ENCODE results near the gene SHCBP1L. TPM values are rescaled to one million over a fixed set of nuclear protein-coding genes. Genes with fewer than 3 reads are reported as not detected.

The SHCBP1L gene
- total and polyA plus RNA-seq, 2 donors (not counting 1 experiment from before 2014, with no cell fraction given): not detected

- Histone ChIP-seq H3K4me3 (replicated peaks in 1 of 4; ENCODE audit: control extremely low read depth in 1 of 4, insufficient read depth in 1 of 4, low read depth in 3 of 4, low read length in 4 of 4) (no peak overlapping the region), H3K27me3 (ENCODE audit: control insufficient read depth, insufficient read depth, low read length) (no peaks in the 10 kb centered on the region), H4K20me1 (ENCODE audit: control insufficient read depth, extremely low read depth, insufficient read depth, low read length) (no peaks in the 10 kb centered on the region), H3K79me2 (ENCODE audit: control insufficient read depth, insufficient read depth, low read length) (peaks cover 5% of the 10 kb centered on the region), H3K27ac (ENCODE audit: insufficient read depth, low read length) (no peak overlapping the region), H3K4me2 (ENCODE audit: extremely low read depth, insufficient read depth, low read length) (no peak overlapping the region), H3K9ac (ENCODE audit: insufficient read depth, low read length) (no peak overlapping the region), H3K36me3 (ENCODE audit: control insufficient read depth, insufficient read depth, low read length) (peaks cover 22% of the 10 kb centered on the region), H2AFZ (ENCODE audit: low read length) (no peak overlapping the region), H3K4me1 (ENCODE audit: control insufficient read depth, extremely low read depth, insufficient read depth, low read length) (no peaks in the 10 kb centered on the region), H3K9me3 (ENCODE audit: control insufficient read depth, insufficient read depth, low read depth, low read length) (no peaks in the 10 kb centered on the region)
- TF ChIP-seq, protein P1, sequence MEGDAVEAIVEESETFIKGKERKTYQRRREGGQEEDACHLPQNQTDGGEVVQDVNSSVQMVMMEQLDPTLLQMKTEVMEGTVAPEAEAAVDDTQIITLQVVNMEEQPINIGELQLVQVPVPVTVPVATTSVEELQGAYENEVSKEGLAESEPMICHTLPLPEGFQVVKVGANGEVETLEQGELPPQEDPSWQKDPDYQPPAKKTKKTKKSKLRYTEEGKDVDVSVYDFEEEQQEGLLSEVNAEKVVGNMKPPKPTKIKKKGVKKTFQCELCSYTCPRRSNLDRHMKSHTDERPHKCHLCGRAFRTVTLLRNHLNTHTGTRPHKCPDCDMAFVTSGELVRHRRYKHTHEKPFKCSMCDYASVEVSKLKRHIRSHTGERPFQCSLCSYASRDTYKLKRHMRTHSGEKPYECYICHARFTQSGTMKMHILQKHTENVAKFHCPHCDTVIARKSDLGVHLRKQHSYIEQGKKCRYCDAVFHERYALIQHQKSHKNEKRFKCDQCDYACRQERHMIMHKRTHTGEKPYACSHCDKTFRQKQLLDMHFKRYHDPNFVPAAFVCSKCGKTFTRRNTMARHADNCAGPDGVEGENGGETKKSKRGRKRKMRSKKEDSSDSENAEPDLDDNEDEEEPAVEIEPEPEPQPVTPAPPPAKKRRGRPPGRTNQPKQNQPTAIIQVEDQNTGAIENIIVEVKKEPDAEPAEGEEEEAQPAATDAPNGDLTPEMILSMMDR (conservative IDR thresholded peaks at IDR 0.05 in 1 of 2, IDR thresholded peaks at IDR 0.05 in 1 of 2; ENCODE audit: low read depth in 1 of 2, low read length in 2 of 2): no peak
- TF ChIP-seq EZH2 (IDR thresholded peaks at IDR 0.05; ENCODE audit: low read length, missing control alignments): no peak
- DNase-seq (ENCODE audit: low read depth in 2 of 2): peak in 1 of 2 donors; percentile 75
These were observed 91.0 kb downstream of the SHCBP1L start for GRCh38 chr1:182861994-182862393.

GRCh38 chr1:182860658-182861057 is 92.3 kb downstream of the SHCBP1L start:
- H3K27ac ChIP-seq (ENCODE audit: insufficient read depth, low read length): no peak overlapping the region
- TF ChIP-seq, protein P1 (conservative IDR thresholded peaks at IDR 0.05 in 1 of 2, IDR thresholded peaks at IDR 0.05 in 1 of 2; ENCODE audit: low read depth in 1 of 2, low read length in 2 of 2): no peak
- TF ChIP-seq EZH2 (IDR thresholded peaks at IDR 0.05; ENCODE audit: low read length, missing control alignments): no peak
- H3K79me2 ChIP-seq (ENCODE audit: control insufficient read depth, insufficient read depth, low read length): peaks cover 5% of the 10 kb centered on the region
- no peaks in the 10 kb centered on the region for H3K27me3 ChIP-seq (ENCODE audit: control insufficient read depth, insufficient read depth, low read length)
- peaks cover 24% of the 10 kb centered on the region for H3K36me3 ChIP-seq (ENCODE audit: control insufficient read depth, insufficient read depth, low read length)
- no peaks in the 10 kb centered on the region for H3K4me1 ChIP-seq (ENCODE audit: control insufficient read depth, extremely low read depth, insufficient read depth, low read length)
- DNase-seq (ENCODE audit: low read depth in 2 of 2): no peak
- H2AFZ ChIP-seq (ENCODE audit: low read length): no peak overlapping the region
- H4K20me1 ChIP-seq (ENCODE audit: control insufficient read depth, extremely low read depth, insufficient read depth, low read length): no peaks in the 10 kb centered on the region
- H3K4me2 ChIP-seq (ENCODE audit: extremely low read depth, insufficient read depth, low read length): no peak overlapping the region
- no peak overlapping the region for H3K4me3 ChIP-seq (replicated peaks in 1 of 4; ENCODE audit: control extremely low read depth in 1 of 4, insufficient read depth in 1 of 4, low read depth in 3 of 4, low read length in 4 of 4)
- no peak overlapping the region for H3K9ac ChIP-seq (ENCODE audit: insufficient read depth, low read length)
- no peaks in the 10 kb centered on the region for H3K9me3 ChIP-seq (ENCODE audit: control insufficient read depth, insufficient read depth, low read depth, low read length)

GRCh38 chr1:182857212-182857611 is 95.8 kb downstream of the SHCBP1L start:
- TF ChIP-seq EZH2 (IDR thresholded peaks at IDR 0.05; ENCODE audit: low read length, missing control alignments): no peak
- TF ChIP-seq, protein P1 (conservative IDR thresholded peaks at IDR 0.05 in 1 of 2, IDR thresholded peaks at IDR 0.05 in 1 of 2; ENCODE audit: low read depth in 1 of 2, low read length in 2 of 2): no peak
- H3K36me3 ChIP-seq (ENCODE audit: control insufficient read depth, insufficient read depth, low read length): peaks cover 23% of the 10 kb centered on the region
- H3K27me3 ChIP-seq (ENCODE audit: control insufficient read depth, insufficient read depth, low read length): no peaks in the 10 kb centered on the region
- H3K9me3 ChIP-seq (ENCODE audit: control insufficient read depth, insufficient read depth, low read depth, low read length): no peaks in the 10 kb centered on the region
- H3K9ac ChIP-seq (ENCODE audit: insufficient read depth, low read length): no peak overlapping the region
- no peak overlapping the region for H2AFZ ChIP-seq (ENCODE audit: low read length)
- H3K4me3 ChIP-seq (replicated peaks in 1 of 4; ENCODE audit: control extremely low read depth in 1 of 4, insufficient read depth in 1 of 4, low read depth in 3 of 4, low read length in 4 of 4): no peak overlapping the region
- no peak overlapping the region for H3K4me2 ChIP-seq (ENCODE audit: extremely low read depth, insufficient read depth, low read length)
- no peak for DNase-seq (ENCODE audit: low read depth in 2 of 2)
- H3K27ac ChIP-seq (ENCODE audit: insufficient read depth, low read length): no peak overlapping the region
- H4K20me1 ChIP-seq (ENCODE audit: control insufficient read depth, extremely low read depth, insufficient read depth, low read length): no peaks in the 10 kb centered on the region
- H3K79me2 ChIP-seq (ENCODE audit: control insufficient read depth, insufficient read depth, low read length): peaks cover 23% of the 10 kb centered on the region
- H3K4me1 ChIP-seq (ENCODE audit: control insufficient read depth, extremely low read depth, insufficient read depth, low read length): no peaks in the 10 kb centered on the region

Data from fibroblast of lung (primary cell).